Activated T-cell treated with anti-CD3 and anti-CD28 coated beads for 4 hours (primary cell): Measurements from ENCODE around the gene DAP3.
"Not testable (repeated sequence)": the region's sequence is repeated elsewhere in the genome, so short reads cannot be mapped to it uniquely, and the experiment has no call there.

Experiments used
- DNase-seq: peaks from one replicate; pipeline ENCODE4 v3.0.0-alpha.2; 2020

Gene DAP3

DNA sequence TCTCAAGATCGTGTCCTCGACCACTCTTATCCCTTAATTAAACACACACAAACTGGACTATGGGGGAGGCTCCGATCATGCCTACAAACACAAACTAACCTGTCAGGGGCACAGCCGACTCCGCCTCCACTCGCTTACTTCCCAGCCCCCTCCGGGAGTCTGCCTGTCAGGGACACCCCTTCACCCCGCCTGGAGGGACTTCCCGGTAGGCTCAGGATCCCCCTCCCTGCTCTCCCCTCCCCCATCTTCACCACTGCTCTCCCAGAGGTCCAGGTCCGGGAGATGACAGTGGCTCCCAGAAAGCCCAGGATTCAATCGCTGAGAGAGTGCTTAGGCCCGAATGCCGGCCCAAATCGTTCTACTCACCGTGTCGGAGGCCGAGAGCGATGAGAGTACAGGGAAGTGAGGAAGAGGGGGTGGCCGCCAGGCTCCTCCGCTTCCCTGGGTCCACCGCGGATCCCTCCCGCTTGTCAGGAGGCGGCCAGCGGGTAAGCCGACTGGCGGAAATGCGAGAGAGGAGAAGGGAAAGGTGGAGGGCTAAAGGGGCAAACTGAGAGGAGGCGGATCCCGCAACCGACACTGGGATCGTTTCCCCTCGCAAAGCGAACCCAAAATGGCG lies 1.1 kb upstream of the DAP3 start:
- not testable (repeated sequence) for DNase-seq

DNA sequence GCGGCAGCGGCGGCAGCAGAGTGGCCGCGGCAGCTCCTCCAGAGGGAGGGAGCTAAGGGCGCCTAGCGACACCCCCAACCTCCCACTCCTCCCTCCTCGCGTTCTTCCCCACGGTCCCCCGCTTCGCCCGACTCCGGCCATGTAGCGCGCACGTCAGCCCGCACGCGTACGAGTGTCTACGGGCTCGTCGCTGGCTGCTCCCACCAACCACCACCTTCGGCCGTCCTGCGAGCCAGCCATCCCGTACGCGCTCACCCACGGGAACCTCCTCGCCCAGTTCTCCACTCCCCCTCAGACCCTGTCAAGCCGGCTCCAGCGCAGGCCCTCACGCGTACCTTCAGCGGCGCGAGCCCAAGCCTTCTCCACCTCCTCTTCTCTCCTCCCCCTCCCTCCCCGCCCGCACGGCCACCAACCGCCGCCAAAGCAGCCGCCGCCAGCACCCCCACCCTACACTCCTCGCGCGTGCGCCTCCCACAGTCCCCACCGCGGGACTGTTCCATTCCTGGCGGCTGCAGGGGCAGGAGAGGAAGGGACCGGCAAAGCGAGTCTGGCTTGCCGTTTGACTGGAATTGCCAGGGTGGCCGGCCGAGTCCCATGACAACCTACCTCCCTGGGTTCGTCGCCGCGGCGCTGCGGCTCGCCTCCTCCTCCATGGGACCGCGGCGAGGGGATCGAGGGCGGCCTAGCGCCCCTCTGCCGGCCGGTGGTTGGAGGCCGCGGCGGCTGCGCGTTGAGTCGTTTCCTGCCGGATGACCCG lies 389 bp upstream of the DAP3 start, which contains the start of gene YY1AP1:
Gene YY1AP1, minus strand, starts transcription at position 451 of the 757 bp plus-strand sequence. CDS start 8,338 bp downstream, outside the sequence.
- peak; percentile 89 for DNase-seq

DNA sequence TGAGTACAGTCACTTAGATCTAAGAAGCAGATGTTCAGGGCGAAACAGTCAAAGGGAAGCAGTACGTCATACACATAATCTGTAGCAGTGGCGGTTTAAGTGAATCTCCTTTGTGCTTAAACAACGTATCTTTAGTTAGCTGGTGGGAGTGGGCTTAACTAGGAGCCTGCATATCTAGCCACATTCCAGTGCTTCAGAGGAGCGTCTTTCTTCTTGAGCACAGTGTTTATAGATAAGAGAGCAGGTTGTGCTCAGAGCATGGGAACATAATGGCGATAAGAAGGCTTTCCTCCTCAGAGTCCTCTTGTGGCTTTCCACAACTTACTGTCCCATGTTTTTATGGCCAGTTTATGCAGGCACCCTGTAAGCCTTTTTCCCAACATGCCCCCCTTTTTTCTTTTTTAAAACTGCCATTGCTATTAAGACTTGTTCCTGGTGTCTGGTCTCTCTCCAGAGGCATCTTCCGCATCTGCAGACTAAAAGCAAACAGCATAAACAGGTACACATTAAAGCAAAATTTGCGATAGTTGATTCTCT lies 3.2 kb downstream of the DAP3 start:
- DNase-seq: no peak

DNA sequence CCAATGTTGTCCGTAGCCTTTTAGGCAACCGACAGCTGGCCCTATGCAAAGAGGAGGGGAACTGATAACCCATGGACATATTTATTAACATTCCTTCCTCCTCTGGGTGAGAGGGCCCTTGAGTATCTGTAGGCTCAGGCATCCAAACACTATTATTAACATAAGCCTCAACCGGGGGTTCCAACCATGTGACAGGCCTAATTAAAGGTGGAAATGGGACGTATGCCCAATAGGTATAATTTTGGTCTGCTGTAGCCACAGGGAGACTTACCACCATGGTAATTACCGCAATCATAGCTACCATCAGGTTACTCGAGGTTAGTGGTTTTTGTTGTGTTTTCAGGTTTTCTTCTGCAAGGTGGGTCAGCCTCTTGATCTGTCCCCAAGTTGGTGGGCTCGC lies 5.3 kb downstream of the DAP3 start:
- DNase-seq: no peak

DNA sequence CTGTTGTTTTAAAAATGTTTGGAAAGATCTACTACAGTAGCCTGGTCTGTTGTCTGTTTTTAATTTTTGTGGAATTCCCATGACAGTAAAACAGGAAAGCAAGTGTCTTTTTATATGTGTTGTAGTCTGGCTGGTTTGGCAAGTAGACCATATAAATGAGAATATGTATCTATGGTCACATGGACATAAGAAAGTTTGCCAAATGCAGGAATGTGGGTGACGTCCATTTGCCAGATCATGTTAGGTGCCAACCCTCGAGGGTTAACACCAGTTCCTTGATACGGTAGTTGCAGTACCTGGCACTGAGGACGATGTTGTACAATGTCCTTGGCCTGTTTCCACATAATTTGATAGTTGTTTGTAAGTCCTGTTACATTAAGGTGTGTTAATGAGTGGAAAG lies 6.2 kb downstream of the DAP3 start:
- DNase-seq: no peak

DNA sequence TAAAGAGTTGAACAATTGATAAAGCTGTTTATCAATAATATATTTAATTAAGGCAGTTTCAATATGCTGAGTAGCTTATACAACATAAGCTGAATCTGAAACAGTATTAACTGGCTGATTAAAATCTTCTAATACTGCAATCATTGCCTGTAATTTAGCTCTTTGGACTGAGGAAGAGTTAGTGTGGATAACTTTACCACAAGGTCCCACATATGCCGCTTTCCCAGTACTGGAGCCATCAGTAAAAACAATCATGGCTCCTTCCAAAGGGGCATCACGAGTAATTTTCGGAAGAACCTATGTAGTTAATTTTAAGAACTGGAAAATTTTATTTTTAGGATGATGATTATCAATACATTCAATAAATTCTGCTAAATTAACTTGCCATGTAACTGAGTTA lies 6.7 kb downstream of the DAP3 start:
- DNase-seq: no peak

DNA sequence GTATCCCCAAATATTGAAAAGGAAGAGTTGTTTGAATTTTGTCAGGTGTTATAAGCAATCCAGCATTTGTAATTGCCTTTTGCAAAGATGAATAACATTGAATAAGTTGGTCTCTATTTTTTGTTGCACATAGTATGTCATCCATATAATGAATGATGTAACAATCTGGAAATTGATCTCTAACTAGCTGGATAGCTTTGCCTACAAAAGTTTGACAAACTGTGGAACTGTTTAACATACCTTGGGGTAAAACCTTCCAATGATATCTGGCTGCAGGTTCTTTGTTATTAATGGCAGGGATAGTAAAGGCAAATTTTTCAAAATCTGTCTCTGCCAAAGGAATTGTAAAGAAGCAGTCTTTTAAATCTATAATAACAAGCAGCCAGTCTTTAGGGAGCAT lies 7.6 kb downstream of the DAP3 start:
- no peak for DNase-seq

DNA sequence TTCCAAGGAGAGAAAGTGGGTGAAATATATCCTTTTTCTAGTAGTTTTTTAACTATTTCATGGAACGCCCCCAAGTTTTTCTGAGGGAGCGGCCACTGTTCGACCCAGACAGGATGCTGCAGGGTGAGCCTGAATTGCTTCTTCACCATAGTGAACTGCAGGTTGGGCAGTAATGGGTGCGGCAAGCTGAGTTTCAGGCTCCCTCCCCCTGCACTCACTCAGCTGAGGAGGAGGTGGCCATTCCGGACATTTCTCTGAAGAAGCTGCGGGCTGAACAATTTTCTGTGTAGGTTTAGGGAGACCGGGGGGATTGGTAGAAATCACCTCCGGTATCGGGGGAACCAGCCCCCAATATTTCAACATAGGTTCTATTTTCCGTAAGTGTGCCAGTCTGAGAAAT lies 8.2 kb downstream of the DAP3 start:
- DNase-seq: no peak

DNA sequence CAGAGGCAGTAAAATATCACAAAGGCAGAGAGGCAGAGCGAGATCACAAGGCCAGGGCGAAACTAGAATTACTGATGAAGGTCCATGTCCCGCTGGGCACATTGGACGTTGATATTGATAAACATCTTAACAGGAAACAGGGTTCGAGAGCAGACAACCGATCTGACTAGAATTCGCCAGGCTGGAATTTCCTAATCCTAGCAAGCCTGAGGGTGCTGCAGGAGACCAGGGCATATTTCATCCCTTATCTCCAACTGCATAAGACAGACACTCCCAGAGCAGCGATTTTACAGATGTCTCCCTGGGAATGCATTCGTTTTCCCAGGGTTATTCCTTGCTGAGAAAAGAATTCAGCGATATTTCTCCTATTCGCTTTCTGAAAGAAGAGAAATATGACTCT lies 8.7 kb downstream of the DAP3 start:
- not testable (repeated sequence) for DNase-seq

DNA sequence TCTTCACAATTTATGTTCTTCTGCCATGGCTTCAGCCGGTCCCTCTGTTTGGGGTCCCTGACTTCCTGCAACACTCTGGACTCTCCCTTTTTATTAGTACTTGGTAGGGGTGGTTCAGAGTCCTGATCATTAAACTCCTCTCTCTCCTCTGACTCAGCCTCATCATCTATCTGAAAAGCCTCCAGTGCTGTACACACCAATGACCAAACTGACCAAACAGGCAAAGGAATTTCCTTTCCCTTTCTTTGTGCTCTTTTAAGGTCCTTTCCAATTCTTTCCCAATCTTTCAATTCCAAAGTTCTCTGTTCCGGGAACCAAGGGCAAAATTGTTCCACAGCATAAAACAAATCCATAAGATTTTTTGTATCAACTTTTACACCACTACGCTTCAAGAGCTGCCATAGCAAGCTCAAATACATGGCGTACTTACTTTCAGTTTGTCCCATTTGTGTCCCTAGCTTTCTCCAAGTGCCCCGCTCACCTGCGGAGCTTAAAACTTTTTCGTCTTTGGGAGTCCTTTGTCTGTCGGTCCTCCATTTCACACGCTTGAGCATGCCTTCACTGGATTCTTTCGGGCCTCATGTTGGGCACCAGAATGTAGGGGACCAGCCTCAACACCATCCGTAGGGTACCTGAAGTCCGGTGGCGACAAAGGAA lies 9.6 kb downstream of the DAP3 start:
- no peak for DNase-seq

DNA sequence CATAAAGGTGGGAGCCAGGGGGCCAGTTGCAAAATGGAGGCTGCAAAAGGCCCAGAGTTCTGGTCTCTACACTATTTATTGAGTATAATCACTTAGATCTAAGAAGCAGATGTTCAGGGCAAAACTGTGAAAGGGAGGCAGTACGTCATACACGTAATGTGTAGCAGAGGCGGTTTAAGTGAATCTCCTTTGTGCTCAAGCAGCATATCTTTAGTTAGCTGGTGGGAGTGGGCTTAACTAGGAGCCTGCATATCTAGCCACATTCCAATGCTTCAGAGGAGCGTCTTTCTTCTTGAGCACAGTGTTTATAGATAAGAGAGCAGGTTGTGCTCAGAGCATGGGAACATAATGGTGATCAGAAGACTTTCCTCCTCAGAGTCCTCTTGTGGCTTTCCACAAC lies 10.2 kb downstream of the DAP3 start:
- not testable (repeated sequence) for DNase-seq

DNA sequence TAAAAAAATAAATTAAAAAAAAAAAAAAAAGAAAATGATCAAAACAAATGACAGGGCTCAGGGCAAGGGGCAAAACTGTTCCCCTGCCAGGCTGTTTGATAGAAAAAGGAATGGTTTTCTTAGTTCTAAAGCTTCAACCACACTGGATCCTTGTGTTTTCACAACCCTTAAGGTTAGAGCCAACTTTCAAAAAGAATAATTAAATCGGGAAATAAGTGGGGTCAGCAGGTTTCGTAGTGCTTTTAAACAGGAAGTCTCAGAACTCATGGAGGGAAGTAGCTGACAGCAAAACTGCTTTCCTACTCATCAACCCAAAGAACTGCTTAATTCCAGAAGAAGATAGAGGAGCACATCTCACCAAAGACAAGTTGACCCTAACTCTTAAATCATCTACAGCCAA lies 12.8 kb downstream of the DAP3 start:
- DNase-seq: not testable (repeated sequence)

DNA sequence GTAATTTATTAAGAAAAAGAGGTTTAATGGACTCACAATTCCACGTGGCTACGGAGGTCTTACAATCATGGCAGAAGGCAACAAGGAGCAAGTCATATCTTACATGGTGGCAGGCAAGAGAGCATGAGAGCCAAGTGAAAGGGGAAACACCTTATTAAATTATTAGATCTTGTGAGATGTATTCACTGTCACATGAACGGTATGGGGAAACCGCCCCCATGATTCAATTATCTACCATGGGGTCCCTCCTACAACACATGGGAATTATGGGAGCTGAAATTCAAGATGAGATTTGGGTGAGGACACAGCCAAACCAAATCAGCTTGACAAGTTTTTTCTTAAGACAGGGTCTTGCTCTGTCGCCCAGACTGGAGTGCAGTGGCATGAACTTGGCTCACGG lies 14.3 kb downstream of the DAP3 start:
- no peak for DNase-seq

DNA sequence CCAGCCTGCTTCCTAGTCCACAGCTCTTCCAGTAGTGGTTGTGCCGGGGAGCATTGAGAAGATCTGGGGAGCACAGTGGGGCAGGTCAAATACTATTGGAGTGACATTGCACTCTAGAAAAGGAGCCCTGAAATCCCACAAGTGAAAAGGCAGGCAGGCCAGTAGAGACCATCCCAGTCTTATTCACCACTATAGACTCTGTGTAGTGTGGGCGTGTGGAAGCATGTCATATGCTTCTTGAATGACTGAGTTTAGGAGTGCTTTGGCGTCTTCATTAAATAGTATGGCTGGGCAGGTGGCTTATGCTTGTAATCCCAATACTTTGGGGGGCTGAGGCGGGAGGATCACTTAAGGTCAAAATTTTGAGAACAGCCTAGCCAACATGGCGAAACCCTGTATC lies 15.5 kb downstream of the DAP3 start:
- DNase-seq: not testable (repeated sequence)

DNA sequence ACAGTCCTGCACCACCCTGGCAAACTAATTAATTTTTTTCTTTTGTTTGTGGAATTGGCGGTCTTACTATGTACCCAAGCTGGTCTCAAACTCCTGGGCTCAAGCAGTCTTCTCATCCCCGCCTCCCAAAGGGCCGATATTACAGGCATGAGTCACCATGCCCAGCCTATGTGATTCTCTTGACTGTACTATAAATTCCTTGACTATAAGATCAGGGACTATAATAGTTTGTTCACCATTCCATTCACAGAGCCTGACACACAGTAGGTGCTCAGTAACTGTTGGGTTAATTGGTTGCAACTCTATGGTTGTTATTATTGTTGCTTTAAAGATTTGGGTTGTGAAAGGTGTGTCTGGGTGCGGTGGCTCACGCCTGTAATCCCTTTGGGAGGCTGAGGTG lies 17.2 kb downstream of the DAP3 start:
- no peak for DNase-seq

DNA sequence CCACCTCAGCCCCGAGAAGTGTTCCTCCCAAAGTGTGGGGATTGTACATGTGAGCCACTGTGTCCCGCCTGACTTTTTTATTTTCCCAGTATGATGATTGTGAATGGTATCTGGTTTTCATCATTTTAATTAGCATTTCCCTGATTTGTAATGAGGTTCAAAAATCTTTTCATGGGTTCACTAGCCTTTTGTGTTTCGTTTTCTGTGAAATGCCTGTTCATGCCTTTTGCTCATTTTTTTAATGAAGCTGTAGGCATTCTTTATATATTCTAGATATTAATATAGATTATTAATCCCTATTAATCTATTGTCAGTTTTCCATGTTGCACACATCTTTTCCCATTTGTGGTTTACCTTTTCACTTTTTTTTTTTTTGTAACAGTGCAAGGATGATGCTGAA lies 20.5 kb downstream of the DAP3 start:
- no peak for DNase-seq

DNA sequence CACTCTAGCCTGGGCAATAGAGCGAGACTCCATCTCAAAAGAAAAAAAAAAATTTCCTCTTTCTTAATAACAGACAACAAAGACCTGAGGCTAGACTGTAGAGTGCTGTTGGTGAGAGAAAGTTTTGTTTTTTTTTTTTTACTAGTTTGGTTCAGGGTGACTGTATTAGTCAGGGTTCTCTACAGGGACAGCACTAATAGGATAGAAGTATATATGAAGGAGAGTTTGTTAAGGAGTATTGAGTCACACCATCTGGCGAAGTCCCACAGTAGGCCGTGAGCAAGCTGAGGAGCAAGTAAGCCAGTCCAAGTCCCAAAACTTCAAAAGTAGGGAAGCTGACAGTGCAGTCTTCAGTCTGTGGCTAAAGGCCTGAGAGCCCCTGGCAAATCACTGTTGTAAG lies 22.6 kb downstream of the DAP3 start:
- not testable (repeated sequence) for DNase-seq

DNA sequence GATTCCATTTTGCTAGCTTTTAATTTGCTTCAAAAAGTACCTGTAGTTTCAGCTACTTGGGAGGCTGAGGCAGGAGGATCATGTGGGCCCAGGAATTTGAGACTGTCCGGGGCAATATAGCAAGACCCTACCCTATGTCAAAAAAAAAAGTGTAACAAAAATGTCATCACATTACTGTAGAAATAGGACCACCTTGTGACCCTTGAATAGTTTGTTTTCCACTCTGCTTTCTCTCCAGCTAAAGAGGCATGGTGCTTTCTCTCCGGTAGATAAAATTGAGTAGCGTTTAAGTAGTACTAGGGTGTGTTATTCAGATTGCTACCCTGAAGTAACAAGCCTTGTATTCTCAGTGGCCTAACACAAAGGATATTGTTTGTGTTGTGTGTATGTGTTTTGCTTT lies 23.7 kb downstream of the DAP3 start:
- not testable (repeated sequence) for DNase-seq

DNA sequence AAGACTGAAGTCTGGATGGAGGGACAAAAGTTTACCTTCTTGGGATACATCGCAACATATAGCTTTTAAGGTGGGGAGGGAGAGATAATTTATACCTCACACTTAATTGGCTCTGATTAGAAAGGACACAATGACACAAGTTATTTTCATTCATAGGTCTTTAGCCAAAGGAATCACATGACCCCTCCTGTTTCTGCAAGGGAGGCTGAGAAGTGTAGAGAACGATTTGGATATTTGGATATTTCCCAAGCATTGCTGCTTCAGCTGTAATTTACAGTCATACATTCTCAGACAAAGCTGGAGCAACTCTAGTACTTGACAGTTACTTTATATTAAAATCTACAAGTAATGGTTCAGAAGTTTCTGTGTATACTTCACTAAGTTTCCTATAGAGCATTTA lies 24.2 kb downstream of the DAP3 start:
- DNase-seq: no peak

DNA sequence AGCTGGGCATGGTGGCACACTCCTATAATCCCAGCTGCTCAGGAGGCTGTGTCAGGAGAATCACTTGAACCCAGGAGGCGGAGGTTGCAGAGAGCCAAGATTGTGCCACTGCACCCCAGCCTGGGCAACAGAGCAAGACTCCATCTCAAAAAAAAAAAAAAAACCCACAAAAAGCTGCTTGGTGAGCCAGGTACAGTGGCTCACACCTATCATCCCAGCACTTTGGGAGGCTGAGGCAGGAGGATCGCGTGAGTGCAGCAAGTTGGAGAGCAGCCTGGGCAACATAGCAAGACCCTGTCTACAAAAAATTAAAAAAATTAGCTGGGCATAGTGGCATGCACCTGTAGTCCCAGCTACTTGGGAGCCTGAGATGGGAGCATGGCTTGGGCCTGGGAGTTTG lies 26.2 kb downstream of the DAP3 start:
- DNase-seq: not testable (repeated sequence)

DNA sequence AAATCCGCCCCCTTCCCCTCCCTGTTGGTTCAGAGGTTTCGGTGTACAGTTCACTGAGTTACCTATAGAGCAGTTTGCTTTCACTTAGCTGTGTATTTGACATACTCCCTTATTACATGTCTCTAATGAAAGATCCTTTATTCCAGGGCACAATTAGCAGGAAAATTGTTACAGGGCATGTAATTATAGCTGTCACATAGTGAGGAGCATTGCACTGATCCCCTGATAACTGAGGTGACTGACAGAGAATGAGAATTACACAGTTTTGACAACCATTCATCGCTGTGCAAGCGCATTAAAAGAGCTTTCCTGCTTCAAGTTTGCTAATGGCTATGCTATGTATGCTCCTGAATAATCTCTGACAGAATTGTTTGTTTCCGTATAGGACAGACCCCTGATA lies 26.9 kb downstream of the DAP3 start:
- no peak for DNase-seq

DNA sequence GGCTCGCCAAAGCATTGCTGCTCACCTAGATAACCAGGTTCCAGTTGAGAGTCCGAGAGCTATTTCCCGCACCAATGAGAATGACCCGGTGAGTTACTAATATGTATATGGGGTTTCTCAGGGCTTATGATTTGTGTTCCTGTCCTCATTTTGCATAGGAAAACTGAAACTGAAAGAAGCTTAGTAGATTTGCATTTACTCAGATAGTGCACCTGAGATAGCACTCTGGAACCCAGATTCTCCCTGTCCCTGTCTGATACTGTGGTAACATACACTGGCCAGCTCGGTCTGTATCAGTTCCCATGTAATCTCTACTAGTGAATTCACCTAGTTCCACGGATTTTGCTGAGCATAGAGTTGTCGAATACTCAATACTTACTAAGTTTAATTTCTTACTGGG lies 28.1 kb downstream of the DAP3 start:
- no peak for DNase-seq

DNA sequence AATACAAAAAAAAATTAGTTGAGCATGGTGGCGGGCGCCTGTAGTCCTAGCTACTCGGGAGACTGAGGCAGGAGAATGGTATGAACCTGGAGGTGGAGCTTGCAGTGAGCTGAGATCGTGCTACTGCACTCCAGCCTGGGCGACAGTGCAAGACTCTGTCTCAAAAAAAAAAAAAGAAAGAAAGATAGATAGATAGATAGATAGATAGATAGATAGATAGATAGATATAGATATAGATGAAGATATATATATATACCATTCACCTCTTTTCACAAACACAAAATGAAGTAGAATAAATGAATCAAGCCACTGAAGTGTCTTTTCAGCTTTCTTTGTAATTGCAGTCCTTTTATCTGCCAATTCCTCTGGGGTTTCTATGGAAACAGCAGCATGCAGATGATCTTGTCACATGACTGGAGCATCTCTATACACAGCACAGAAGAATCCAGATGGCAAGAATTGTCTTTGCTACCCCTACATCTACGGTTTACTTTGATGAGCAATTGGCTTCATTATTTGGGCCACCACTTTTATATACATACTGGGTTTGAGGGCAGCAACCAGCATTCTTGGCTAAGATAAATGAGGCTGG lies 29.7 kb downstream of the DAP3 start:
- not testable (repeated sequence) for DNase-seq

DNA sequence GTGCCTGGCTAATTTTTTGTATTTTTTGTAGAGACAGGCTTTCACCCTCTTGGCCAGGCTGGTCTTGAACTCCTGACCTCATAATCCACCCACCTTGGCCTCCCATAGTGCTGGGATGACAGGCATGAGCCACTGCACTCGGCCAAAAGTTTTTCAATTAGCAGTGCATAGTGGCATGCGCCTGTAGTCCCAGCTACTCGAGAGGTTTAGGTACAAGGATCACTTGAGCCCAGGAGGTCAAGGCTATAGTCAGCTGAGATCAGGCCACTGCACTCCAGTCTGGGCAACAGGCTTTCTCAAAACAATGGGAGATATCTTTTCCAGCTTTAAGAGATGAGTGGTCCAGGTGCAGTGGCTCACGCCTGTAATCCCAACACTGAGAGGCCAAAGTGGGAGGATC lies 30.8 kb downstream of the DAP3 start:
- no peak for DNase-seq
